LNCaP clone FGC (cell line): ENCODE results near the gene ATP8B1.
"Not testable (repeated sequence)": the region's sequence is repeated elsewhere in the genome, so short reads cannot be mapped to it uniquely, and the experiment has no call there.

Experiments used
- DNase-seq: peaks from one replicate; pipeline ENCODE4 v3.0.0-alpha.2; 2011; ENCODE audit warnings: low read depth
- H3K4me3 ChIP-seq: 2 replicates; pipeline ENCODE4 v1.5.1; 2011; ENCODE audit warnings: mild to moderate bottlenecking, low read depth, low read length, control low read depth
- CTCF ChIP-seq: IDR thresholded peaks from 2 replicates; pipeline ENCODE4 v1.5.1; 2012; ENCODE audit warnings: mild to moderate bottlenecking; ENCODE audit not compliant: control insufficient read depth, insufficient read depth; ENCODE audit errors: extremely low read depth

The ATP8B1 gene

GRCh38 chr18:57743008-57743407, 60.1 kb downstream of the ATP8B1 start:
- no peak overlapping the region for H3K4me3 ChIP-seq
- DNase-seq, result no peak
- TF ChIP-seq CTCF, result no peak

- no peak for DNase-seq
- H3K4me3 ChIP-seq, result no peak overlapping the region
- no peak for TF ChIP-seq CTCF
Observed at GRCh38 chr18:57741273-57741672, 61.8 kb downstream of the ATP8B1 start.

GRCh38 chr18:57738078-57738477, 65.0 kb downstream of the ATP8B1 start:
- no peak for DNase-seq
- TF ChIP-seq CTCF, result no peak
- H3K4me3 ChIP-seq, result no peak overlapping the region

GRCh38 chr18:57737400-57738060, 65.6 kb downstream of the ATP8B1 start:
- no peak for TF ChIP-seq CTCF
- H3K4me3 ChIP-seq, result no peak overlapping the region
- DNase-seq, result no peak

GRCh38 chr18:57735042-57735441, 68.1 kb downstream of the ATP8B1 start:
- not testable (repeated sequence) for H3K4me3 ChIP-seq, DNase-seq

- DNase-seq, result no peak
- TF ChIP-seq CTCF, result no peak
Observed at GRCh38 chr18:57733861-57734260, 69.3 kb downstream of the ATP8B1 start.

GRCh38 chr18:57730146-57730545, 73.0 kb downstream of the ATP8B1 start:
- TF ChIP-seq CTCF, result no peak
- no peak for DNase-seq
- H3K4me3 ChIP-seq, result no peak overlapping the region

More at GRCh38 chr18:57733861-57734260, 69.3 kb downstream of the ATP8B1 start:
- H3K4me3 ChIP-seq, result no peak overlapping the region
